Activated T-cell treated with anti-CD3 and anti-CD28 coated beads, Interleukin-2, amount 50 U/mL, for 4 hours (primary cell): ENCODE results near the gene ZSCAN25. TPM values are rescaled to one million over a fixed set of nuclear protein-coding genes. Genes with fewer than 3 reads are reported as not detected.
"Not testable (repeated sequence)": the region's sequence is repeated elsewhere in the genome, so short reads cannot be mapped to it uniquely, and the experiment has no call there.

Source experiments
- ATAC-seq, 2 donors: fragments of 200-7000 bp; cut with Tn5 transposase; one replicate each; pipeline ENCODE4 v1.10.0; 2021
- DNase-seq: peaks from one replicate; pipeline ENCODE4 v3.0.0-alpha.2; 2020
- H3K27me3 Mint-ChIP-seq: one replicate; pipeline ENCODE4 v1.8.0; 2021; ENCODE audit warnings: low read depth, mixed read lengths
- H3K36me3 Mint-ChIP-seq: one replicate; pipeline ENCODE4 v1.8.0; 2022; ENCODE audit warnings: mixed read lengths; ENCODE audit not compliant: insufficient read depth
- H3K4me1 Mint-ChIP-seq: one replicate; pipeline ENCODE4 v1.8.0; 2021; ENCODE audit warnings: low read depth, mixed read lengths
- H3K4me3 Mint-ChIP-seq: one replicate; pipeline ENCODE4 v1.8.0; 2021; ENCODE audit warnings: mild to moderate bottlenecking, moderate library complexity, mixed read lengths
- H3K9me3 Mint-ChIP-seq: one replicate; pipeline ENCODE4 v1.8.0; 2021; ENCODE audit warnings: mixed read lengths
- total RNA-seq, 3 donors: library from RNA; stranded (reverse); gene quantifications; one replicate each; pipeline ENCODE4 v1.2.1, GENCODE V29; 2021

ZSCAN25 gene
- 10 to 100 TPM; 32.9 to 34.4 (median 34.1) TPM for total RNA-seq

DNA sequence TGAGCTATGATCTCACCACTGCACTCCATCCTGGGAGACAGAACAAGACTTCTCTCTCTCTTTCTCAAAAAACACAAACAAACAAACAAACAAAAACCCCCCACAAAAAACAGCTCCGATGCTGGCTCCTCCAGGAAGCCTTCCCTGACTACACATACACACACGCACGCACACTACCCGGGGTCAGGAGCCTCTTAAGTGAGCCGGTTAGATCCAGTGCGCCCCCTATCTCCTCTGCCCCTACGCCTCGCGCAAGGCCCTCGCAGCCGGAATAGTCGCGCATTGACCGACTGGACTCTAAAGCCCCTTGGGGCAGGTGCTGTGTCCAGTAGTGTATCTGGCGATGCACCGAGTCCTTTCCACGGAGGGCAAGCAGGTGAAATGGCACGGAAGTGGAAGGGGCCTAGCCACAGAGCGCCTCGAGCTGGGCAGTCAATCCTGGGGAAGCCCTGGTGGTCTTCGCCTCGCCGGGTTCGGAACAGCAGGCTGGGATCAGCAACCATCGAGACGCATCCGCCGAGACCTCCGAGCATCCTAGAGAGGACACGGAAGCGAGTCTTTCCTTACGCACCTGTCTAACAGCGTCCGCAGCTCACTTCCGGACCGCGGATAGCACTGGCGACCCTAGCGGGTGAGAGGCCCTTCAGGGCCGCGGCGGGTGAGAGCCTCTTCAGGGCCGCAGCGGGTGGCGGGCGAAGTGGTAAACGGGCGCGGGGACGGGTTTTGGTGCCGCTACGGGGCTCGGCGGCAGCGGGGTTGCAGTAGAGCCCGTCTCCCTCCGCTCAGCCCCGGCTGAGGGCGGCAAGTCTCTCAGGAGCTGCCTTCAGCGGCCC is at the start of gene ZSCAN25:
ZSCAN25 (plus strand) TSS at position 588 of the 833 bp plus-strand sequence. CDS start 2,661 bp downstream, outside the sequence.
- no peaks in the 10 kb centered on the region for H3K9me3 Mint-ChIP-seq
- peak; percentile 98 to 99 for ATAC-seq
- H3K27me3 Mint-ChIP-seq, result no peaks in the 10 kb centered on the region
- peaks cover 13% of the 10 kb centered on the region for H3K36me3 Mint-ChIP-seq
- peaks cover 44% of the 10 kb centered on the region for H3K4me1 Mint-ChIP-seq
- H3K4me3 Mint-ChIP-seq, result peak within 1 kb of the TSS; percentile 95
- DNase-seq, result peak; percentile 78

- Mint-ChIP-seq H3K36me3 (peaks cover 42% of the 10 kb centered on the region), H3K4me1 (peaks cover 10% of the 10 kb centered on the region)
- not testable (repeated sequence) for H3K9me3 Mint-ChIP-seq, DNase-seq, H3K27me3 Mint-ChIP-seq, ATAC-seq, H3K4me3 Mint-ChIP-seq
Measured at GRCh38 chr7:99568770-99569169, 48.0 kb upstream of the ZSCAN25 start.

GRCh38 chr7:99571768-99572167 is 45.0 kb upstream of the ZSCAN25 start:
- DNase-seq, result no peak
- no peak overlapping the region for H3K4me3 Mint-ChIP-seq
- no peaks in the 10 kb centered on the region for H3K27me3 Mint-ChIP-seq
- H3K4me1 Mint-ChIP-seq, result no peaks in the 10 kb centered on the region
- H3K9me3 Mint-ChIP-seq, result no peaks in the 10 kb centered on the region
- no peak for ATAC-seq
- H3K36me3 Mint-ChIP-seq, result peaks cover 30% of the 10 kb centered on the region

GRCh38 chr7:99573257-99573656 is 43.5 kb upstream of the ZSCAN25 start:
- no peak overlapping the region for H3K4me3 Mint-ChIP-seq
- peaks cover 30% of the 10 kb centered on the region for H3K36me3 Mint-ChIP-seq
- DNase-seq (no peak), ATAC-seq (no peak)
- H3K4me1 Mint-ChIP-seq, result no peaks in the 10 kb centered on the region
- H3K9me3 Mint-ChIP-seq, result no peaks in the 10 kb centered on the region
- H3K27me3 Mint-ChIP-seq, result no peaks in the 10 kb centered on the region

DNA sequence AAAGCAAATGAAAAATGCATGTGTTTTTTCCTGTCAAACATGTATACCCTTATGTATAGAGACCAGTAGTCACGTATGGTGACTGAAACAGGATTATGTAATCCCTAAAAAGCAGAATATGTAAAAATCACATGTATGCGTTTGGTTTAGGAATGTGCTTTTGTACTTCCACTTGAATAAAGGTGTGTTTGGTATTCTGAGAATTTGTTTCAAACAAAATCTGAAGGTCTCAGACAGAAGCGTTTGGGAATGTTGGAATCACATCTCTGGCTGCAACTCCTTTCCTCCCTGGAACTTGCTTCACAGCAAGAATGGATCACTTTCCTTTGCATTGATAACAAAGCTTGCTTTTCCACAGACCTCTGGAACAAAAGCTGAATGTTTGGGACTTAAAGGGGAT is 40.5 kb upstream of the ZSCAN25 start:
- Mint-ChIP-seq H3K27me3 (no peaks in the 10 kb centered on the region), H3K36me3 (peaks cover 26% of the 10 kb centered on the region), H3K4me1 (peaks cover 9% of the 10 kb centered on the region), H3K9me3 (no peaks in the 10 kb centered on the region), H3K4me3 (no peak overlapping the region)
- DNase-seq (no peak), ATAC-seq (no peak)

GRCh38 chr7:99579281-99579955 is 37.3 kb upstream of the ZSCAN25 start:
- peak overlapping the region; percentile 84 for H3K4me3 Mint-ChIP-seq
- H3K36me3 Mint-ChIP-seq, result no peaks in the 10 kb centered on the region
- H3K27me3 Mint-ChIP-seq, result no peaks in the 10 kb centered on the region
- no peak for ATAC-seq
- H3K4me1 Mint-ChIP-seq, result peaks cover 10% of the 10 kb centered on the region
- DNase-seq, result no peak
- no peaks in the 10 kb centered on the region for H3K9me3 Mint-ChIP-seq

DNA sequence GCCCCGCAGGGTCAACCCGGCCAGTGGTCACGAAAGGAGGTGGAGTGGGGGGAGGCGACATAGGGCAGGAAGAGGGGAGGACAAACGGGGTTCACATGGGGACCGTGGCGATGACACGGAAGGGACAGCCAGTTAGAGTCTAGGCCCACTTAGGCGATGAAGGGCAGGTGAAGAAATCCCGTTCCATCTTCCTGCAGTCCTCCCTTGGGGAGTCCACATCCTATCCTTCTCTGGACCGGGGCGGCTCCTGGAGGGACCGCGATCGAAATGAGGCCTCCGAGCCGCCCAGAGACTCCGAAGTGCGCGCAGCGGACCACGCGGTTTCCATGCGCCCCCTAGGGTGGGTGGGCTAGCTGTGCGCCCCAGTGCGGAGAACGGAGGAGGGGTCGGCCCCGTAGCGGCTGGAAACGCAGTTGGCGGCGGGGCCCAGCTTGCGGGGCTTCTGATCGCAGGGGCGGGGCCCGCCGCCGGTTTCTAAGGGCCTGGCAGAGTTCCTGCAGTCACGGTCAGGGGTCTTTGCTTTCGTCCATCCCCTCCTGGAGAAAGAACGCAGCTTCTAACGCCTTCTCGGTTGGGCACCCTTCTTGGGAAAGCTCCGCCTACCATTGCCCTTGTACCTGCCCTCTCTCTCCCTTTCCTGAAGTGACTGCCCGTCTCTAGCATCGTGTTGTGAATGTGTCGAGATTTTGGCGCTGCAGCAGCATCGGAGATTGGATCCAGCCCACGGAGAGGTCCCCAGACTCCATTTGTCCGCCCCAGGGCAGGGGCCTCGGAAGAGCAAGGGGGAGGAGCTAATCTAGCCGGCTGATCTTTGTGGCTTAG is 36.6 kb upstream of the ZSCAN25 start:
- Mint-ChIP-seq H3K9me3 (no peaks in the 10 kb centered on the region), H3K27me3 (no peaks in the 10 kb centered on the region), H3K4me1 (peaks cover 10% of the 10 kb centered on the region), H3K36me3 (no peaks in the 10 kb centered on the region), H3K4me3 (peak overlapping the region; percentile 84)
- DNase-seq (peak; percentile 70), ATAC-seq (peak; percentile 84)

GRCh38 chr7:99580778-99581332 is 35.9 kb upstream of the ZSCAN25 start:
- not testable (repeated sequence) for H3K27me3 Mint-ChIP-seq, DNase-seq, H3K36me3 Mint-ChIP-seq, H3K9me3 Mint-ChIP-seq, H3K4me1 Mint-ChIP-seq, ATAC-seq
- H3K4me3 Mint-ChIP-seq, result peak overlapping the region; percentile 84

GRCh38 chr7:99588868-99589267 is 27.9 kb upstream of the ZSCAN25 start:
- H3K27me3 Mint-ChIP-seq, result no peaks in the 10 kb centered on the region
- H3K4me1 Mint-ChIP-seq, result no peaks in the 10 kb centered on the region
- no peaks in the 10 kb centered on the region for H3K36me3 Mint-ChIP-seq
- DNase-seq (no peak), ATAC-seq (peak in 1 of 2 donors; percentile 10)
- H3K9me3 Mint-ChIP-seq, result no peaks in the 10 kb centered on the region
- no peak overlapping the region for H3K4me3 Mint-ChIP-seq

- Mint-ChIP-seq H3K36me3 (no peaks in the 10 kb centered on the region), H3K4me3 (no peak overlapping the region), H3K9me3 (no peaks in the 10 kb centered on the region), H3K27me3 (no peaks in the 10 kb centered on the region), H3K4me1 (no peaks in the 10 kb centered on the region)
- ATAC-seq (peak; percentile 63 to 64), DNase-seq (no peak)
Measured at GRCh38 chr7:99594948-99595745, 21.6 kb upstream of the ZSCAN25 start.

DNA sequence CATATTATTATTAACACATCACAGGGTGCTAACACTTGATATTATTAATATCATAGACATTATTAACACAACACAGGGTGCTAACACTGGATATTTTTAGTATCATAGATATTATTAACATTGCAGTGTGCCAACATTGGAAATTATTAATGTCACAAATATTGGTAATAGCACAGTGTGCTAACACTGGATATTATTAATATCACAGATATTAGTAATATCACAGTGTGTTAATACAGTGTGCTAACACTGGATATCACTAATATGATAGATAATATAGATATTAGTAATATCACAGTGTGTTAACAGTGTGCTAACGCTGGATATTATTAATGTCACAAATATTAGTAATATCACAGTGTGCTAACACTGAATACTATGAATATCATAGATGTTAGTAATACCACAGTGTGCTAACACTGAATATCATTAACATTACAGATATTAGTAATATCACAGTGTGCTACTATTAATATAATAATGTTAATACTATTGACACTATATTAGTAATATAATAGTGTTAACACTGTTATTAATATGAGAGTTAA is 20.3 kb upstream of the ZSCAN25 start:
- Mint-ChIP-seq H3K36me3 (no peaks in the 10 kb centered on the region), H3K4me3 (no peak overlapping the region), H3K4me1 (no peaks in the 10 kb centered on the region), H3K9me3 (no peaks in the 10 kb centered on the region), H3K27me3 (no peaks in the 10 kb centered on the region)
- DNase-seq (no peak), ATAC-seq (no peak)

GRCh38 chr7:99597762-99598501 is 18.8 kb upstream of the ZSCAN25 start, which contains the start of gene TMEM225B:
Gene TMEM225B, plus strand, starts transcription at chr7:99598267. Its CDS starts 6,122 bp downstream, at chr7:99604389.
- ATAC-seq (peak in 1 of 2 donors; percentile 16), DNase-seq (no peak)
- no peaks in the 10 kb centered on the region for H3K27me3 Mint-ChIP-seq
- H3K4me1 Mint-ChIP-seq, result no peaks in the 10 kb centered on the region
- H3K36me3 Mint-ChIP-seq, result no peaks in the 10 kb centered on the region
- no peaks in the 10 kb centered on the region for H3K9me3 Mint-ChIP-seq
- no peak within 1 kb of the TSS for H3K4me3 Mint-ChIP-seq

GRCh38 chr7:99599836-99600235 is 16.9 kb upstream of the ZSCAN25 start:
- ATAC-seq, result no peak
- H3K4me3 Mint-ChIP-seq, result no peak overlapping the region
- no peak for DNase-seq
- no peaks in the 10 kb centered on the region for H3K4me1 Mint-ChIP-seq
- H3K9me3 Mint-ChIP-seq, result no peaks in the 10 kb centered on the region
- no peaks in the 10 kb centered on the region for H3K27me3 Mint-ChIP-seq
- H3K36me3 Mint-ChIP-seq, result no peaks in the 10 kb centered on the region
